NCI-H510A treated with DMSO at 0.1 percent for 48 hours (cell line): ENCODE data around the gene LDLRAD2.
"Not testable (repeated sequence)": the region's sequence is repeated elsewhere in the genome, so short reads cannot be mapped to it uniquely, and the experiment has no call there.

Source experiments
- DNase-seq: peaks from one replicate; lab custom pipeline; 2025; lab: John Stamatoyannopoulos, UW

Gene LDLRAD2

GRCh38 chr1:21823980-21824702 lies 12.1 kb downstream of the LDLRAD2 start:
- no peak for DNase-seq

GRCh38 chr1:21824926-21825325 lies 12.9 kb downstream of the LDLRAD2 start:
- DNase-seq: no peak

GRCh38 chr1:21825393-21825792 lies 13.3 kb downstream of the LDLRAD2 start:
- DNase-seq: no peak

- DNase-seq: not testable (repeated sequence)
These were observed 14.6 kb downstream of the LDLRAD2 start for GRCh38 chr1:21826694-21827093.

GRCh38 chr1:21827141-21827679 lies 15.1 kb downstream of the LDLRAD2 start:
- no peak for DNase-seq

GRCh38 chr1:21828075-21828474 lies 16.0 kb downstream of the LDLRAD2 start:
- no peak for DNase-seq

- no peak for DNase-seq
These were observed 16.6 kb downstream of the LDLRAD2 start for GRCh38 chr1:21828506-21829210.

- no peak for DNase-seq
These were observed 17.2 kb downstream of the LDLRAD2 start for GRCh38 chr1:21829294-21829693.

GRCh38 chr1:21830792-21831453 lies 18.9 kb downstream of the LDLRAD2 start:
- DNase-seq: no peak

- DNase-seq: no peak
These were observed 19.4 kb downstream of the LDLRAD2 start for GRCh38 chr1:21831454-21831970.

GRCh38 chr1:21833392-21833976 lies 21.4 kb downstream of the LDLRAD2 start:
- no peak for DNase-seq

GRCh38 chr1:21834094-21834493 lies 22.0 kb downstream of the LDLRAD2 start:
- DNase-seq: no peak

- no peak for DNase-seq
These were observed 22.6 kb downstream of the LDLRAD2 start for GRCh38 chr1:21834666-21835065.

GRCh38 chr1:21836010-21836409 lies 23.9 kb downstream of the LDLRAD2 start:
- no peak for DNase-seq

GRCh38 chr1:21836729-21837128 lies 24.7 kb downstream of the LDLRAD2 start:
- DNase-seq: no peak

- no peak for DNase-seq
These were observed 25.4 kb downstream of the LDLRAD2 start for GRCh38 chr1:21837476-21837875.

- no peak for DNase-seq
These were observed 26.5 kb downstream of the LDLRAD2 start for GRCh38 chr1:21838359-21839157.

- no peak for DNase-seq
These were observed 27.4 kb downstream of the LDLRAD2 start for GRCh38 chr1:21839337-21840037.

- DNase-seq: no peak
These were observed 28.9 kb downstream of the LDLRAD2 start for GRCh38 chr1:21840981-21841380.

GRCh38 chr1:21841852-21842466 lies 29.9 kb downstream of the LDLRAD2 start:
- DNase-seq: no peak
